NCI-H1092 treated with DMSO at 0.1 percent for 48 hours (cell line): ENCODE results near the gene CDSN.
"Not testable (repeated sequence)": the region's sequence is repeated elsewhere in the genome, so short reads cannot be mapped to it uniquely, and the experiment has no call there.

Experiments used
- DNase-seq: peaks from one replicate; lab custom pipeline; 2025; lab: John Stamatoyannopoulos, UW

The CDSN gene

DNA sequence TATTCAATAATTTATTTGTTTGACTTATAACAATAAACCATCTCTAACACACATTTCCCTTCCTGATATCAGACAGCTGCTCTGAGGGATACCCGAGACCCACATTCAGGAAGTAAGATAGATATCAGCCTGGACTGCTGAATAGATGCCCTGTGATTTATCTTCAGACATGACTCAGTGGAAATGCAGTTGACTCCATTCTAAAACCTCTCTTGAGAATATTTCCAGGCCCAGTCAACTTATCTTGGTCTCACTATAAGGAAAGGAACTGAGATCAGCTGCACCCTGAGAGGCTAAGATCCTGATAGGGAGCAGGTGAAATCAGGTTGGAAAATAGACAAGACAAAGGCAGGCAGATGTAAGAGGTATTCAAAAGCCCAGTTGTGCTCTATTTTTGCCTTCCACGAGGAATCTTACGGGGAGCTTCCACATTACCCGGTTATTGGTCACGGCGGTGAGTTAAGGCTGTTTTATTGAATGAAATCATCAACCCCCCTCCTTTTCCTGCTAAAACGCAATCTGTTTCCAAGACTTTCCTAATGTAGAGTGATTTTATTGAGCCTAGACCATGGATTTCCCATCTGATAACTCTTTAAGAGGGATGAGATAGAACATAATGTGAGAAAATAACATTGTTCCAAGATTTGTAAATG lies 33.3 kb downstream of the CDSN start:
- no peak for DNase-seq

DNA sequence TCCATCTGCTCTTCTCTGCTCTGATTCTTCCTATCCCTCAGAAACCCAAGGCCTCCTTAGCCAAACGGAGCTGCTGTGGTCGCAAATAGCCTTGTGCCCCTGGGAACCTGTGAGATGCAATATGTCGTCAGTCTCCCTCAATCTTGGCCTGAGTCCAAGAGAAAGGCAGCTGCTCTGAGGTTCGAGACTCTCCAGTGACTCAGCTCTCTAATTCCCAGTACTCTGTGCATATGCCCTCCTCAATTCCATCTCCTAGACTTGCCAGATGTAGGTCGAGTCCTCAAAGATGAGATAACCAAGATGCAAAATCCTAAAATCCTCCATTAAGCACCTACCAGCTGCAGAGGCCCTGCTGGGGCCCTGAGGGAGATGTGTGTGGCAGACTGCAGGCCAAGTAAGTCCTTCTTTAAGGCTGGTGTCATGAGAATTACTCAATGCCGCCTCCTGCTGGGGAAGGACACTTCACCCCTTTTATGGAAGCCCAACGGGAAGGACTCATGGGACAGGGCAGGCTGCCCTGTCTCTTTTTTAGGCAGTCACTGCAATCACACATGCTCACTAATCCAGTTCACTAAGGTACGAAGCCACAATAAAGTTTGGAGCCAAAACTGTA lies 36.4 kb downstream of the CDSN start:
- DNase-seq: no peak

DNA sequence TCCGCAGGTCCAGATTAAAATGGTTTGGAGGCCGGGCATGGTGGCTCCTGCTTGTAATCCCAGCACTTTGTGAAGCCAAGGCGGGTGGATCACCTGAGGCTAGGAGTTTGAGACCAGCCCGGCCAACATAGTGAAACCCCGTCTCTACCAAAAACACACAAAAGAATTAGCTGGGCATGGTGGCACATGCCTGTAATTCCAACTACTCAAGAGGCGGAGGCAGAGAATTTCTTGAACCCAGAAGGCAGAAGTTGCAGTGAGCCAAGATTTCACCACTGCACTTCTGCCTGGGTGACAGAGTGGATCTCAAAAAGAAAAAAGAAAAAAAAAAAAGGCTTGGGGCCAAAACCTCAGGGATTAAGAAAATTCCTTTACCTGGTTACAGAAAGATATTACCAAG lies 38.4 kb downstream of the CDSN start:
- no peak for DNase-seq

DNA sequence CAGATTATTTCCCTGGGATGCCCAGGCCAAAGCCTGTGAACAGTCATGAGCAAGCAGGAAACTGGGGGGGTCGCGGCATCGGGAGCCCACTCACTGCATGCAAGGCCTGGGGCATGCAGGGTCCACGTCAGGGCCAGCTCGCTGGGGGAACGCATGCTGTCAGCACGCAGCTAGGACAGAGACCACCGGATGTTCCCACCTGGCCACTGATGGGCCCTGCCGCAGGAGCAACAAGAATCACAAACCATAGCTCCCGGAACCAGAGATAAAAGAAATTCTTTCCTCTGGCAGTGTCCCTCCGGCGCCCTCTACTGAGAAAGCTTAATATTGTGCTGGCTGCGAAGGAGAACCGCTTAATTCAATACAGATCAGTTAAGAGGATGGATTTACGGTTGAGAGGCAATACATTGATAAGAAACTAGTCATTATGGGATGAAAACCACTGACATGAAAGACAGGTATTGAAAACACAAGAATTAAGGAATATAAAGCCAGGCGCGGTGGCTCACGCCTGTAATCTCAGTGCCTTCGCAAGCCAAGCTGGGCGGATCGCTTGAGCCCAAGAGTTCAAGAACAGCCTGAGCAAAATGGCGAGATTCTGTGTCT lies 40.5 kb downstream of the CDSN start:
- peak; percentile 57 for DNase-seq

DNA sequence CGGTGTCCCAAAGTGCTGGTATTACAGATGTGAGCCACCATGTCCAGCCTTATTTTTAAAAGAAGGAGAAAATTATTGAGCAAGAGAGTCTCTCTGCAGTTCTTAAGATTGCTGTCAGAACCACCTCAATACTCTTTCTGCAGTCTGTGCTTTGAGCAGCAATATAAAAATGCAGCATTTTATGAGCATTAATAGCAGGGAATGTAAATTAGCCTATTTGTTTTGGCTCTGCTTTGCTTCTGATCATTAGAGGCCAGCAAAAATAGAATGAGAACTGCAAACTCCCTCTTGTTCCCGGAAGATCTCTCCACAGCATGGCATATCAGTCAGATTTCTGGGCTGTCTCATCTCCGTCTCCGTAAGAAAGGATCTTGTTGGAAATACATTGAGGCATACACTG lies 43.6 kb downstream of the CDSN start:
- no peak for DNase-seq

DNA sequence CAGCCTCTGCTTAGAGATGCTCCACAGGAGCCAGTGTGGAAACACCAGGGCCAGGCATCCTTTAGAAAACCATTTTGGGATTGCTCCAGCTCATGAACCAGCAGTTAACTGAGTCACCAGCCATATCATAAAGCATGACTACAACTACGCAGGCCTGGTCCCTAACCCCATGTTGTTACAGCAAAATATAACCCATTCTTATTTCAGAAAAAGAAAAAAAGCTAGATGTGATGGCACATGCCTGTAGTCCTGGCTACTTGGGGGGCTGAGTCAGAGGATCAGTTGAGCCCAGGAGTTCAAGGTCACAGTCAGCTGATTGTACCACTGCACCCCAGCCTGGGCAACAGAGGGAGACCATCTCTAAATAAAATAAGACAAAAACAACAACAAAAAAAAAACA lies 44.7 kb downstream of the CDSN start:
- DNase-seq: no peak

DNA sequence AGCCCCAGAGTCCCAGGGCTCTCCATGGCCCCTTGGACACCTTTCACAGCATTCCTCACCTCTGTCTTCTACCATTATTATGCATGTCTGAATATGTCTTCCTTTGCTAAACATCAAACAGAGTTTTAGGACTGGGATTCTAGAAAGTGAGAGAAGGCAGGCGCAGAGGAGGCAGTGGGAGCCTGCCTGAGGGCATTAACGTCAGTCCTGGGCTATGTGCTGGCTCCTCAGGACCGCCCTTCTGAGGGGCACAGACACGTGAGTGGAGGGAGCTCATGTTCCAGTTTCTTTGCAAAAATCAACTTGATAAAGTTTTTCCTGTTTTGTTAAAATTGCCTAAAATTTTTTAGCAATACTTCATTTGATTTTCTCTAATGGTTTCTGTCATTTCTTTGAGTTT lies 45.8 kb downstream of the CDSN start:
- no peak for DNase-seq

DNA sequence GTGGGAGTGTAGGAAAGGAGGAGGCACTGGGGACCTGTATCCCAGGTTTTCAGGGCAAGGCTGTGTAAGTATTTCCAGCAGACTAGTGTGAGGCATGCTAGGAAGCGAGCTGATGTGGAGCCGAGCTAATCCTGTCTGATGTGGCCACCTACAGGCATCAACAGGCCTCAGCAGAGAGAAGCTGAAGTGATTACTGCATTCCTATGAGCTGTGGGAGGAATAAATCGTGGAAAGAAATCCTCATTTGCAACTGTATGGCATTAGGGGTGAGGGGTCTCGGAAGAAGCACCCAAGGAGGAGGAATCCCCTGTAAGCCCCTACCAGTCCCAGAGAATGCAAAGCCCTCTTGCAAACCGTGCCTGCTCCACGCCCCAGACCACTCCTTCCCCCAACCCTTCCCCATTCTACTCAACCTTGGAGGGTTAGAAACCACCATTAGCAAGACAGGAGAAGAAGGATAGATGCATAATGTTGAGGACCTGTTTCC lies 49.5 kb downstream of the CDSN start:
- DNase-seq: peak; percentile 1

DNA sequence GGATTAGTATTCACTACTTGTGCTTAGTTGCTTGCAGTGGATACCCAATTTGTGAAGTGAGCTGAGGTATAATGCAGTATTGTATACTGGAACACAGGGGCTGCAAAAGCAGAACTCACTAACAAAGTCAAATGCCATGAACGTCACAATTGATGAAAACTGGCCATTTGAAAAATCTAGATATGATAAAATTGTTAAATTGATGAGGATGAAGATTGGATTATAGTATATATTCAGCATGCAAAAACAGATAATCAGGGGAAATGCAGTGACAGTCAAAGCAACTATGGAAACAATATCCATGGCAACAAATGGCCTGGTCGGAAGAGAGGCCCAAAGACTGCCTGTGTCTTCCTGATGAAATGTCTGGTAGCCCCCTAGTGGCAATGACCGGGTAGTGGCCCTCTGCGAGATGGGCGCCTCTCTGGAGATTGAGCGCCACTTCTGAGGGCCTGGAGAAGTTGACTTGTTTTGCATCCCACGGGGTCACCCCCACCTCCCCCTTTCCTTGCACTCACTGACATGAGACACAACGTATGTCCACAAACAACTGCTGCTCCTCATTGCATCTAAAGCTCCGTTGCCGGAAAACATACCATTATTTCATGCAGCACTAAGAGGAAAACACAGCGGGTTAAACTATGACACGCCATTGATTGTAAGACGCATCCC lies 51.4 kb downstream of the CDSN start:
- peak; percentile 46 for DNase-seq

DNA sequence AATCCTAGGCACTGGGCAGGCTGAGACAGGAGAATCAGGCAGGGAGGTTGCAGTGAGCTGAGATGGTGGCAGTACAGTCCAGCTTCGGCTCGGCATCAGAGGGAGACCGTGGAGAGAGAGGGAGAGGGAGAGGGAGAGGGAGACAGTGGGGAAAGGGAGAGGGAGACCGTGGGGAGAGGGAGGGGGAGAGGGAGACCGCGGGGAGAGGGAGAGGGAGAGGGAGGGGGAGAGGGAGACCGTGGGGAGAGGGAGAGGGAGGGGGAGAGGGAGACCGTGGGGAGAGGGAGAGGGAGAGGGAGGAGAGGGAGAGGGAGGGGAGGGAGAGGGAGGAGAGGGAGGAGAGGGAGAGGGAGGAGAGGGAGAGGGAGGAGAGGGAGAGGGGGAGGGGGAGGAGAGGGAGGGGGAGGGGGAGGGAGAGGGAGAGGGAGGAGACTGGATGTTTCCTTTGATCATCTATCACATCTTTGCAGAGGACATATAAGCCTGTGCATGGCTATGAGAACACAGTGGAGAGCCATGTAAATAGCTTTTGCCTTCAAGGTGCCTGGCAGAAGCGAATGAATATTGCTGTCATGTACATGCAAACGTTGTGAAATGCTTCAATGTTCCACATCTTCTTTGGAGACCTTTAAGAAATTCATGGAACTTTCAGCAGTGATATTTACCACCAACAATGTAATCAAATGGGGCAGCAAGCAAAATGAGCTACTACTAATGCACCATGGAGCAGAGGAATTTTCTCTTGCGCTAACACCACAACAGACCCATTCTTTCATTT lies 52.2 kb downstream of the CDSN start:
- DNase-seq: not testable (repeated sequence)

DNA sequence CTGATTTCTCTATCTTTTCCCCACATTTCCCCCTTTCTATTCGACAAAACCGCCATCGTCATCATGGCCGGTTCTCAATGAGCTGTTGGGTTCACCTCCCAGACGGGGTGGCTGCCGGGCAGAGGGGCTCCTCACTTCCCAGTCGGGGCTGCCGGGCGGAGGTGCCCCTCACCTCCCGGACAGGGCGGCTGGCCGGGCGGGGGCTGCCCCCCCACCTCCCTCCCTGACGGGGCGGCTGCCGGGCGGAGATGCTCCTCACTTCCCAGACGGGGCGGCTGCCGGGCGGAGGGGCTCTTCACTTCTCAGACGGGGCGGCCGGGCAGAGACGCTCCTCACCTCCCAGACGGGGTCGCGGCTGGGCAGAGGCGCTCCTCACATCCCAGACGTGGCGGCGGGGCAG lies 53.2 kb downstream of the CDSN start:
- DNase-seq: not testable (repeated sequence)

DNA sequence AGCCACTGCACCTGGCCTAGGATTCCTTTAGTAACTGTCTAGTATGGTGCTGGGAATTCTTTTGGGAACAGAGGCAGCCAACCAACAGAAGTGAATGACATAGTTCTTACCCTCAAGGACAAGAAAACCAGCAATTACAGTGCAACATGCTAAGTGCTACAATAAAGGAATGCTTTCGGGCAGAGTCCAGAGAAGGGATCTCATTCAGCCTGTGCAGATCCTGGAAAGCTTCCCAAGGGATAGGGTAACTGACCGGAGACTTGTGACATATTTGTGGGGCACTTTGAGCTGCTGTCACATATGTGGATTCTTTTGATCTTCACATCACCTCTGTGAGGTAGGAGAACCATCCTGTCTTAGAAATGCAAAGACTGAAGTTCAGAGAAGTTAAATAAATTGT lies 54.7 kb downstream of the CDSN start:
- DNase-seq: no peak
